Measurements from ENCODE around the gene OLFM1. TPM values are rescaled to one million over a fixed set of nuclear protein-coding genes. Genes with fewer than 3 reads are reported as not detected.

OLFM1 gene
- total RNA-seq, 1 donor from 2014 or later, result not detected

DNA sequence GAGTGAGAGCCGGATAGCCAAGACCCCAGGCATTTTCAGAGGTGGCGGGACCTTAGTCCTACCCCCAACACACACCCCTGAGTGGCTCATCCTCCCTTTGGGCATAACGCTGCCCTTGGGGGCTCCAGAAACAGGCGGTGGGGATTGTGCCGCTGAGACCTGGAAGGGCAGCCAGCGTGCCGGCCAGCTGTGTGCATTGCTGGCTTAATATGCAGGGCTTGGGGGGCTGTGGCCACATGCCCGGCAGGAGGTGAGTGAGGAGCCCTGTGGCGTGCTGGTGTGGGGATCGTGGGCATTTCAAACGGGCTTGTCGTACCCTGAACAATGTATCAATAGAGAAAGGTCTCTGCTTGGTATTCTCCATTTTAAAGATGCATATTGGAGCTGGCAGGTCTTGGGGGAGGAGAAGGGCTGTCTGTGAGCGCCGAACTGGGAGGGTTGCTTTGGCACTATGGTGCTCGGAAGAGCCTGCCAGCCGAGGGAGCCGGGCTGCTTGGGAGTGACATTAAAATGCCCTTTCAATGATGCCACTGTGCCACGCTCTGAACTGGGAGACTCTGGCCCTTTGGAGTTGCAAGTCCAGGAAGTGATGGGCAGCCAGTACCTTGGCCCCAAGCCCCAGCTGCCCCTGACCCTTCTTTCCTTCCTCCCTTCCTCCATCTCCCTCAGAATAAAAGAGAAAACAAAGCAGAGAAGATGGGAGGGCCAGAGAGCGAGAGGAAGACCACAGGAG is 11.2 kb upstream of the OLFM1 start:
- no peak for DNase-seq (ENCODE audit: low read depth)

DNA sequence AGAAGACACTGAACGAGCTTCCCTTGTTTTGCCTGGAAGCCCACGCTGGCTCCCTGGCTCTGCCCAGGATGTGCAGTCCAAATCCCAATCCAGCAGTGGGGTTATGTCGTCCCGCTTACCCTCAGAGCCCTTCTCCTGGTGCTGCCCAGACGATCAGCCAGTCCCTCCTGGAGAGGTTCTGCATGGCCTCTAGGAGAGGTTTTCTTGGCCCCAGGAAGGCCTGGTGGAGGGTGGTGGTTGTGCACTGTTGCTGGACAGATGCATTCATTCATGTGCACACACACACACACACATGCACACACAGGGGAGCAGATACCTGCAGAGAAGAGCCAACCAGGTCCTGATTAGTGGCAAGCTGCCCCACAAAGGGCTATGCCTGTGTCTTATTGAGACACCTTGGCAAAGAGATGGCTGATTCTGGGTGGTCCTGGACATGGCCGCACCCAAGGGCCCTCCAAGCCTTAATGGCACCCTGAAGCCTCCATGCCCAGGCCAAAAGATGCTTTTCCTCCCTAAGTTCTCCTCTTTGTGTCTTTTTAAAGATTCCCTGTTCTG is 10.5 kb upstream of the OLFM1 start:
- DNase-seq (ENCODE audit: low read depth), result no peak

DNA sequence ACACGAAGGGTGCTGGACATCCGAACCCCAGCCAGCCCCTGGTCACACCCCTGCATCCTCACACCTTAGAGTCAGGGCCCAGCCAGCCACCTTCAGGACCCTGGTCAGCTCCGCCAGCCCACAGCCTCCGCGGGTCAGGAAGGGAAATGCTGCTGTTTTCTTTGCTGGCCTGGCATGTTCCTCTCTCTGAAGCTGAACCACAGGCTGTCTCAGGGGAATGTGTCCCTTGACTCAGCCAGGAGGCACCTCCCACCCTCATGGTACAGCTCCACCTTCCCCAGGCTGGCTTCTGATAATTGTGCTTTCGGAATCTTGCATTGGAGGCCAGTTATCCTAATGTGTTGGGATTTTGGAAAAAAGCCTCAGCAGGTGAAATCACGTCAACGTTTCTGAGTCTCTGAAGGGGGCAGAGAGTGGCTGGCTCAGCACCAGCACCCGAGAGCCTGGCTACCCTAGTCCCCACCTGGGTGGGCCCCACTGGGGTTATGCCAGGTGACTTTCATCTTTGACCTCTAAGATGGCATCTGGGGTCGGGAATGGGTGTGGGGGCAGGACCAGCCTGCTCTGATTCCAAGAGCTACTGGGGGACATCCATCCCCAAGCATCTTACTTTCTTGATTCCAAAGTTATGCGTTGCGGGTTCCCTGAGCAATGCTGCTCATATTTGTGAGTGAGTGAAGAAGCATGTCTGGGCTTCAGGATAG is 9.8 kb upstream of the OLFM1 start:
- peak; percentile 38 for DNase-seq (ENCODE audit: low read depth)

DNA sequence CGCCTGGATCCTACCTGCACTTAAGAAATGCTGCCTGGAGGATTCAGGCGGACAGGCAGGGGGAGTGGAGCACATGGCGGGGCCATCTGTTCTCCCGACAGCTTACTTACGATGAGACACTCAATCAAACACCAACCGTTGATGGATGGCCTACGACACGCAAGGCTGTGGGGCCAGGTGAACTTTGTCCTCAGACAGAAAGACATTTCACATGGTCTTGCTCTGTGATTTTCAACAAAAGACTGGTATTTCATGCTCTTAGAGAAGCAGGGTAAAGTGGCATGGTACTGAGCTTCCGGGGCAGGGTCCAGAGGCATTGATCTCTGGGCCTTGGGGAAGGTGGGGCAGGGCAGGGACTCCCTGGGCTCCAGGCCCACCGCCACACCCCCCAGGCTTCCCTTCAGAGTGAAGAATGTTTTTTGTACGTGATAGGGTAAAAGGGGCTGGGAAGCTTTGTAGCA is 9.1 kb upstream of the OLFM1 start:
- DNase-seq (ENCODE audit: low read depth), result no peak

DNA sequence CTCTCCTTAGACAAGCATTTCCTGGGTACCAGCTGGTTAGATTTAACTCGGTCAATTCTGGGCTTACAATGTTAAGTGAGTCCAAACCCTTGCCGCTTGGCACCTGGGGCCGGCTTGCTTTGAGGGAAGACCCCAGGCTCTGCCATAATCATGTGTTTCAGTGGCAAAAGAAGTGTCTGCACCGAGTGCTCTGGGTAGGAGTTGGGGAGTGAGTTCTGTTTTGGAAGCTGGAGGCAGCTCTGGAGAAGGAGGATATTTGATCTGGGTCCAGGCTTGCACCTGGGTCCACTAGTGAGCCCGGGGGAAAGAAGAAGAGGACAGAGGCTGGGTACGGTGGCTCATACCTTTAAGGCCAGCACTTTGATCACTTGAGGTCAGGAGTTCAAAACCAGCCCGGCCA is 8.4 kb upstream of the OLFM1 start:
- no peak for DNase-seq (ENCODE audit: low read depth)

DNA sequence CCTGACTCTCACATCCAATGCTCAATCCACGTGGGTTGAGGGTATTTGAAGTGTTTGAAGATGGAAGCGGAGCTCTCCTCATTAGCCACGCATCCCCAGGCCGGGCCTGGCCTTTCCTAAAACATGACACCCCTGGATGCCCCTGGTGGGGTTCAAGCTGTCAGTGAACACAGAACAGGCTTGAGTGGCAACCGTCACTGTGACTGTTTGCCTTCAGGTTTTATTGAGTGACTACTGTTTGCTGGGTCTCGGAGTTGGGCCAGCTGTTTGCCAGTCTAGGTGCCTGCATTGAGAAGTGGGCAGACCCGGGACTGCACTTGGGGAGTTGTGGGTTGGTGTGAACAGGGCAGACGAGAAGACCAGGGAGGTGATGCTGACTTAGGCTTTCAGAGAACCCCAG is 7.8 kb upstream of the OLFM1 start:
- DNase-seq (ENCODE audit: low read depth), result no peak

DNA sequence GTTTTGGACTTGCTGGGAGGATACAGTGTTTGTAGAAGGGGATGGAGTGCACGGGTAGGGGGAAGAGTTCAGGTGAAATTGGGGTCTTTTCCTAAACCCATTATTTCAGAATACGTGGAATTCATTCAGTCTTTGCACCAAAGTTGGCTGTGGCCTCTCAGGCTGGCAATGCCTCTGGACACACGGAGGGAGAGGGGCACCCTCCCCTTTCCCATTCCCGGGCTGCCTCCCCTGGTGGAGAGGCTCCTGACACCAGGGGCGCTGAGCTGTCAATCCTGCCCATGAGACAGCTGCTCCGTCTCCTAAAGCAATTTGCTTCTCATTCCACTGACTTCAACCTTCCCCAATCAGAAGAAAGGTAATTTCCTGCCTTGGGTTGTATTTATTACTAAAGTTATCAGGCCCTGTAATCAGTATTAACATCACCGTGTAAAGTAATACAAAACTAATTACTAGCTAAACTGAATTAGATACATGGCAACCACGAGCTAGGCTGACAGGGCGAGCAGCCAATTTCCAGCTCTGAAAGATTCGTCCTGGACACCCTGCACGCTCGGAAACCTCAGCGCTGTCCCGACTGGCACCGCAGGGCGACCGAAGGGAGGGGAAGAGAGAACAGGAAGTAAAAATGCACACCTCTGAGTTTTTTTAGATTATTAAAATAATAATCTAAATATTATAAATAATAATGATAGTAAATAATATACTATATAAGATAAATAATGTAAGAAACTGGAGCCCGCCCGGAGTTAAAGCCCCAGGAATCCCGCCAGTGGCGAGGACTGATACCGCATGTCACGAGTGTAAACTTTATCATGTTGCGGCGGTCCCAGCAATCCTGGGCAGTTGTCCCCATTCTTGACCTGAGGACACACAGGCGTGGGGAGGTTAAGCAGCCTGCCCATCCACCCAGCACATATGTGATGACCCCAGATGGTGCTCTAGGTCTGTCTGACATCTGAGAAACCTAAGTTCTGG is 6.9 kb upstream of the OLFM1 start:
- DNase-seq (ENCODE audit: low read depth), result no peak

DNA sequence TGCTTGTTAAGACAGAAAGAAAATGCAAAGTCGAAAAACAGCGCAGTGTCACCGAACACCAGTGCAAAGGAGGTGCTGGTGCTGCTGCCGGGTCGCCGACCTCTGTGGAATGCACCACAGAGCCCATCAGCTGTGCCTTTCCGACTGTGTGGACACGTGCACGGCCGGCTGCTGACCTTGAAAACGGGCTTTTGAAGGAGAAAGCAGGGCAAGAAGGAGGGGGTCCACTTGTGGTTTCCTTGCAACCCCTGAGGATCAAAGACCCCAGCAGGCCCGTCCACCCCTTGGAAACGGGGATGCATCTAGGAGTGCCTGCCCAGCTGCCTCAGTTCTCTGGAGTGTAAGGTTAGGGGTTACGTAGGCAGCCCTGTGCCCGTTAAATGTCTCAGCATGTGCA is 6.2 kb upstream of the OLFM1 start:
- DNase-seq (ENCODE audit: low read depth), result no peak

DNA sequence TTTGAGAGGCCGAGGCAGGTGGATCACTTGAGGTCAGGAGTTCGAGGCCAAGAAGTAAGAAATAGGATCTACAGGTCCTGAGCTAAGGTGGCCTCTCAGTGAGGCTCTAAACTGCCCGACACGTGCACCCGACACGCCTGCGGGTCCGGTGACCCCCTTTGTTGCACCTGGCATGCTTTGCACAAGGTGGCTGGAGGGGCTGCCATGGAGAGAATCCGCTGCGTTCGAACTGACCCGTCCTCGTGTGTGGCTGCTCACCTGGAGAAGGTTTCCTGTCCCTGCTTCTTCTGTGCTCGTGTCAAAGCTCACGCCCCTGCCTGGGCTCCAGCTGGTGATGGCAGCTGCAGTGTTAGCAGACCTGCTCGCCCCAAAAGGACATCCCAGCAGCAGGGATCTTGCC is 5.7 kb upstream of the OLFM1 start:
- no peak for DNase-seq (ENCODE audit: low read depth)

DNA sequence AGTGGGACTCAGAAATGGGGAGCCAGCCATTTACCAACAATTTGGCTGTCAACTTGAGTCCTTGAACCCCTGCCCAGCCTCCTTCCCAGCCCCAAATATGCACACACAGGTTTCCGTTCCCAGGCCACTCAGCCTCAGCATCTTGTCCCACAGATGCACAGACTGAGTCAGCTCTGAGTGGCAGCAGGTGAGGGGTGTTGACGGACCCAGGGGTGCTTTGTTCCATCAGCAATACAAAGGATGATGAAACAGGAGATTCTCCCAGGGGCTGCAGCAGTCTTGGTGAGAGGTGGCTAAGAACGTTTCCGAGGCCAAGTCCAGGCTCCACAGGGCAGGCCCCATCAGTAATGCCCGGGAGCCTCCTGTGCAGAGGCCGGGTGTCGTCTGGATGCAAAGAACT is 4.9 kb upstream of the OLFM1 start:
- DNase-seq (ENCODE audit: low read depth), result no peak

DNA sequence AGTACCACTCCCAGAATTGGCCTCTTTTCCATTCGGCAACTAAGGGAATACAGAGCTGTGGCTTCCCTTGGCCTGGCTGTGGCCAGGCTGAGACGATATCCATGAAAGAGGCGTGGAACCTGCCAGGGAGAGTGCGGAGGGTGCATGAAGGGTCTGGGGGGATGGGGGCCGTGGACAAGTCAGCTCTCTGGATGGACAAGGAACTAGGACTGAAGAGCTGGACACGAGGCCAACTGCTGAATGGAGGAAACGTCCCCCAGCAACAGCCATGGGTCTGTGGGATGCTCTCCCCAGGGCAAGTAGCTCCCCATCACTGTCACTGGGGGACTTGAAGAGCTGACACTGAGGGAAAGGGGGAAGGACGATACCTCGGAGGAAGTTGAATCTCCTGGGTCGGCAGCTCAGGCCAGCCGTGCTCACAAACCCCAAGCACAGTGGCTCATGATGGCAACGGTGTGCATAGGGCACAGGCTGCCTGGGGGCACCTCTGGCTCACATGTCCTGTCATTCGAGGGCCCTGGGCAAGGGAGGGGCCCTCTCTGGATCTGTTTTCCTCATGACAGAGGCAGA is 4.1 kb upstream of the OLFM1 start:
- no peak for DNase-seq (ENCODE audit: low read depth)

DNA sequence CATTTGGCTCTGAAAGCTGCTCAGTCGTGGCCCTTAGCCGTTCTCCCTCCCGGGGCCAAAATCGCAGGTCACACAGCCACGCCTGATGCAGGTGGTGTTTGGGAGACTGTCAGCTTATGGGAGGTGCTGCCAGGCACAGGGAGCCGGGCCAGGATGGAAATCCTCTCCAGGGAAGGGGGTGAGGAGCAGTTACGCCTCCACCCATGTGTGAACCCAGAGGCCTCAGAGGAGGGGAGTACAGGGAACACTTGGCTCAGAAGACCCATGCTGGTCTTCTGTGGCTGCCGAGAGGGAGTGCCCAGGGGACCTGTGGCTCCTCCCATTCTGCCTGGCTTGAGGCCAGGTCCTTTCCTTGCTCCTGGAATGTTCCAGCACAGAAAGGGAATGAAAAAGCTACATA is 3.6 kb upstream of the OLFM1 start:
- no peak for DNase-seq (ENCODE audit: low read depth)

DNA sequence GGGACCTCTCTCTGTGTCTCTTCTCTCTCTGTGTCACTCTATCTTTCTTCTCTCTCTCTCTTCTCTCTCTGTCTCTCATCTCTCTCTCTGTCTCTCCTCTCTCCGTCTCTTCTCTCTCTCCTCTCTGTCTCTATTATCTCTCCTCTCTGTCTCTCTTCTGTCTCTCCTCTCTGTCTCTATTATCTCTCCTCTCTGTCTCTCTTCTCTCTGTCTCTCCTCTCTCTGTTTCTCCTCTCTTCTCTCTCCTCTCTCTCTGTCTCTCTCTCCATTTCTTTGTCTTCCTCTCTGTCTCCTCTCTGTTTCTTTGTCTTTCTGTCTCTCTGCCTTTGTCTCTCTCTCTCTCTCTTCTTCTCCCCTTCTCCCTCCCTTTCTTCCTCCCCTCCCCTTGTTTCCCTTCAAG is 3.2 kb upstream of the OLFM1 start:
- DNase-seq (ENCODE audit: low read depth), result no peak

DNA sequence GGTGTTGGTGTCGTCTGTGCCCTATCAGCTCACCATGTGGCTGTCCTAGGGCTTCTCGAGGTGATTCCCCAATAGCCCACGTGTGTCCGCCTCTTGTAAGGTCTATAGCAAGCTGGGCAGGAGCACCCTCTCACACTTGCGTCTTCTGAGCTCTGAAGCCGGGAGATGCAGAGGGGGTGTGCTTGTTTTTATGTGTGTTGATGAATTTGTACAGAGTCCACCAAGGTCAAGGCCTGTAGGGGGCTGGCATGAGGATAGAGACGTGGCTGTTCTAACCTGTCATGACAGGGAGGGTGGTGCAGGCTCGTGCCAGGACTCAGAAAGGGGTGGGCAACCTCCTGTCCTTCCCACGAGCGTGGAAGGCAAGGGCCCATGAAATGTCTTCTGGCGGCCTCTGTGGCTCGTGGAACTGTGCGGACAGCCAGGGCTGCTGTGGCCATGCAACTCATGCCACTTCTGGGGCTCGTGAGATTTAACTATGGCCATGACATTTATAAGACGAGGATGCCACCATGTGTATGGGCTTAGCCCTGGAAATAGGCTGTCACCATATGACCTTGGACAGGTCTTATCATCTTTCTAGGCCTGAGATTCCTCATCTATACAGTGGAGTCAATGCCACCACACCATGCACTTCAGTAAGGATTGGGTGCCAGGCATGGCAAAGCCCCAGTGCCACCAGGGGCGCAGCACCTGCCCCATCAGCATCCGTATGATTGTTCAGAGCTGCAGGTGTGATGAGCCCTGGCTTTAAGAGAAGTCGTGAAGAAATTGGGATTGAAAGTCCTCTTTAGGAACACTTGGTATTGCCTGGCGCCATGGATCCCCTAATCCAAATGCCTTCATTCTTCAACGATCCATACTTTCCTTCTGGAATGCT is 2.3 kb upstream of the OLFM1 start:
- DNase-seq (ENCODE audit: low read depth), result no peak

DNA sequence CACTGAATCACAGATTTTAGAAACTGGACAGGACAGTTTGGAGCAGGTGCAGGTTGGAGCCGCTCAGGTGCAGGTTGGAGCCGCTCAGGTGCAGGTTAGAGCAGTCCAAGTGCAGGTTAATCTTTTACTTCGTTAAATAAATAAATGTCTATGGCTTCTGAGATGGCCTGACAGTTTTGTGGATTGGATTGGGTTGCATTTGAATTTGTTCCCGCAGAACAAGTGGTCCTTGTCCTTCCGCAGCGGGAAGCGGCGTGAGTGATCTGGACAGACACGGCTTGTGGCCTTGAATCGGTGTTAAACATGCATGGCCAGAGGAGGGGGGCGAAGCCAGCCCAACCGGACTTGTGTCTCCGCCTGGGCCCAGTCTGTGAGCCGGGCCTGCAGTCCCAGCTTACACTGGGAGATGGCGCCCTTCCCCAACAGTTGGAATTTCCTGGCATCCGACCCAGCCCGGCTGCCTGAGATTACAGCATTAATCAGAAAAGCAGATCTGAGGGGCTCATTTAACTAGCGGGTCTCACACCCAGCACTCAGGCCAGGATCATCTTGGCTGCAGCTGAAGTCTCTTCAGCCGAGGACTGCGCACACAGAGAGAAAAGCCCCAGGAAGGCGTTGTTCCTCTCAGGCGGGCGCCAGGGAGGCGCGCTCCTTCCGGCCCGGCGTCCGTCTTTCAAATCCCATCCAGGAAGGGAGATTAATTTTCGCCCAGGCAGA is 1.5 kb upstream of the OLFM1 start:
- peak; percentile 35 for DNase-seq (ENCODE audit: low read depth)

DNA sequence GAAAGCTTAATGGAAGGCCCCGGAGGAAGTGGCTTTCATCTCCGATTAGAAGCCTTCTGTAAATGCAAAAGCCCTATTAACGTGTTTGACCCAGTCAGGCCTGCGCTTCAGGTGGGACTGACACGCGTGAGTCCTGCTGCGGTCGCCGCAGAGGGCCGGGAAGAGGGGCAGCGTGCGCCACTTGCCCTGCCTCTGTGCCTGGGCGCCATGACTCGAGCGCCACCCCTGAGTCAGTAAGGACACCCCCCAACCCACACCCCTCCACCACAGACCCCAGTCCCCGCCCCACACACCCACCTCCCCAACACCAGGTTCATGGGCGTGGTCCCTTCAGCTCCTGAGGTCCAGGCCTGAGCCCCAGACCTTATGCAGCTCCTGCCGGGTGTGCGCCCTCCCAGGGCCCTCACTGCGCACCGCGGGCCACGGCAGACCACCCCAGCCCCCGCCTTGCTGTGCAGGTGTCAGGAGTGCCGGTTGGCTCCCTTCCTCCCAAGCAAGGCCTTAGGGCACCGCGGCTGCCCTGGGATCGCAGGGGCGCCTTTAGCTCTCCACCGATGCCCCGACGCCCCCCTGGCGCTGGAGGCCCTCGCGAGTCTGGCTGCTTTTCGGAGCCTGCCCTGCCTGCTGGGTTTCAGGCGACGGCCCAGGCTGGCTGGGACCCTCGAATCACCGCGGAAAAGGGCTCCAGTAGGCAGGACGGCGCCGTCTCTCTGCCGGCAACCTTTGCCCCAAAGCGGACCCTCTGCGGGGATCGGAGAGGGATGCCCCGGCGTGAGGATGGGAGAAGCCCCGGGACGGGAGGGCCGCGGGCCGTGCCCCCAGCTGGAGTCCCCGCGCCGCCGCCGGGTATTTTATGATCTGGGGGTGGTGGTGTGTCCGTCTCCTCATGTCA is 625 bp upstream of the OLFM1 start:
- DNase-seq (ENCODE audit: low read depth), result no peak

DNA sequence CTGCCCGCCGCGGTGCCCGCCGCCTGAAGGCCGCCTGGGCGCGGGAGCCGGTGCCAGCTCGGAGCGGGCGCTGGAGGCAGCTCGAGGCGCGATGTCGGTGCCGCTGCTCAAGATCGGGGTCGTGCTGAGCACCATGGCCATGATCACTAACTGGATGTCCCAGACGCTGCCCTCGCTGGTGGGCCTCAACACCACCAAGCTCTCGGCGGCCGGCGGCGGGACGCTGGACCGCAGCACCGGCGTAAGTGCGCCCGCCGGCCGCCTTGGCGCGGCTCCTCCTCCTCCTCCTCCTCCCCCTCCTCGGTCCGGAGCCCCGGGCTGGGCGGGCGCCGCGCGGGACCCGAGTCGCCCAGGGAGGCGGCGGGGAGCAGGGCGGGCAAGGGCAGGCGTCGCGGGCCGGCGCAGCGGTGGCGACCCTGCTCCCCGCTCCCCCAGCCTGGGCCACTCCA is 455 bp downstream of the OLFM1 start:
- DNase-seq (ENCODE audit: low read depth), result no peak

DNA sequence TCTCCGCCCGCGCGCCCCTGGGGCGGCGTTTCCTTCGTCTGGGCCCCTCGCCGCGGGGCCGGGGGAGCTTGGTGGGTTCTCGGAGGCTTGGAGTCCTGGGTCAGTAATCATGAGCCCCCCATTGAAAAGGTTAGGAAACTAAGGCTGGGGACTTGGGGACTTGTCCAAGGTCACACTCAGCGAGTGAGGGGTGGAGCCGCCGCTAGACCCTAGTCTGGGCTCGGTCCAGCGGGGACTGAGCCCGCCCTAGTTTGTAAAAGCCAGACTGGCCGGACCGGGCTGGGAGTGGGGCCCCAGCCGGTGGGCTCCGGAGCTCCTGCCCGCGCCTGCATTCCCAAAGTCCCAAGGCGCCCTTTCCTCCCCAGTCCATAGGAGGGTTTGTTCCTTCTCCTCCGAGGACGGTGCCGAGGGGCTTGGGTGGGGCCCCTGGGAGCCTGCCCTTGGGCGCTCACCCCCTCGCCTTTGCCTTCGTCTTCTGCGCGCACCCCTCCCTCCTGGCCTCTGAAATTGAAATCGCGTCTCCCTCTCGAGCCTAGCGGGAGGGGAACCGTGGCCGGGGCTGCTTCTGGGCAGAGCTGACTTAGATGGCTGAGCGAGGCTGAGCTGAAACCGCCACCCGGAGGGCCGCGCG is 995 bp downstream of the OLFM1 start:
- no peak for DNase-seq (ENCODE audit: low read depth)

All from myocyte (in vitro differentiated cells).